Muscle layer of colon (tissue), 2 donors: ENCODE data around the gene HYAL1.
A peak's percentile ranks its signal among the peaks of the same experiment; 100 is the strongest.
"Not testable (repeated sequence)": the region's sequence is repeated elsewhere in the genome, so short reads cannot be mapped to it uniquely, and the experiment has no call there.

ENCODE experiments used
- H3K27ac ChIP-seq: one replicate; pipeline ENCODE4 v1.7.0; 2013; ENCODE audit warnings: low read depth, mild to moderate bottlenecking, low read length, moderate library complexity
- H3K27me3 ChIP-seq, 2 donors: one replicate each; pipeline ENCODE4 v1.7.0; 2013; ENCODE audit warnings: low read length in 2 of 2, mild to moderate bottlenecking in 2 of 2; ENCODE audit not compliant: insufficient read depth in 2 of 2, control insufficient read depth in 1 of 2
- H3K36me3 ChIP-seq: one replicate; pipeline ENCODE4 v1.7.0; 2013; ENCODE audit warnings: mild to moderate bottlenecking, low read length; ENCODE audit not compliant: insufficient read depth
- H3K4me1 ChIP-seq: one replicate; pipeline ENCODE4 v1.7.0; 2013; ENCODE audit warnings: mild to moderate bottlenecking, low read length; ENCODE audit not compliant: insufficient read depth
- H3K4me3 ChIP-seq, 2 donors: one replicate each; pipeline ENCODE4 v1.7.0; 2013; ENCODE audit warnings: low read length in 2 of 2, low read depth in 1 of 2, mild to moderate bottlenecking in 1 of 2, moderate library complexity in 1 of 2
- H3K9ac ChIP-seq: one replicate; pipeline ENCODE4 v1.7.0; 2013; ENCODE audit warnings: low read length
- H3K9me3 ChIP-seq: one replicate; pipeline ENCODE4 v1.7.0; 2013; ENCODE audit warnings: mild to moderate bottlenecking, low read length
- donor health status: abdominal sarcoma.
- donor health status: Adenocarcinoma of cecum.

Gene HYAL1

GRCh38 chr3:50312041-50312440 is 8.7 kb upstream of the HYAL1 start:
- H3K27ac ChIP-seq, H3K4me1 ChIP-seq, H3K4me3 ChIP-seq: not testable (repeated sequence)

DNA sequence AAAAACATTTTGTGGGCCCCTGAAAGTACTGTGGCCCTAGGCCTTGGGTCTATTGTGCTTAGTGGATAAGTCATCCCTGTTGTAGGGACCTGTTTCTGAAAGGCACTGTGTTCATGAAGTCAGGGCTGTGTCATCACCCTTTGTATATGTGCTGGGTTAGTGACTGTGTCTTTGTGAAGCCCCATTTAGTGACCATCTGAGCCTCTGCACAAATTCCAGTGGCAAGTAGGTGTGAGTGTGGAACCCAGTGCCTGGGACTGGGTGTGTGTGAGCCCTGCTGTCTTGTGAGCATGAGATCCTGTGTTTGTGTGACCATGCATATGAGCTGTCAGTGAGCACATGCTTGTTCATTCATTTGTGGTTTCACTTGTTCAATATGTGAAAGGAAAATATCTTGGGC is 1.2 kb upstream of the HYAL1 start:
- peaks cover 19% of the 10 kb centered on the region for H3K4me1 ChIP-seq

More at GRCh38 chr3:50312041-50312440, 8.7 kb upstream of the HYAL1 start:
- not testable (repeated sequence) for H3K9ac ChIP-seq, H3K9me3 ChIP-seq, H3K27me3 ChIP-seq, H3K36me3 ChIP-seq

DNA sequence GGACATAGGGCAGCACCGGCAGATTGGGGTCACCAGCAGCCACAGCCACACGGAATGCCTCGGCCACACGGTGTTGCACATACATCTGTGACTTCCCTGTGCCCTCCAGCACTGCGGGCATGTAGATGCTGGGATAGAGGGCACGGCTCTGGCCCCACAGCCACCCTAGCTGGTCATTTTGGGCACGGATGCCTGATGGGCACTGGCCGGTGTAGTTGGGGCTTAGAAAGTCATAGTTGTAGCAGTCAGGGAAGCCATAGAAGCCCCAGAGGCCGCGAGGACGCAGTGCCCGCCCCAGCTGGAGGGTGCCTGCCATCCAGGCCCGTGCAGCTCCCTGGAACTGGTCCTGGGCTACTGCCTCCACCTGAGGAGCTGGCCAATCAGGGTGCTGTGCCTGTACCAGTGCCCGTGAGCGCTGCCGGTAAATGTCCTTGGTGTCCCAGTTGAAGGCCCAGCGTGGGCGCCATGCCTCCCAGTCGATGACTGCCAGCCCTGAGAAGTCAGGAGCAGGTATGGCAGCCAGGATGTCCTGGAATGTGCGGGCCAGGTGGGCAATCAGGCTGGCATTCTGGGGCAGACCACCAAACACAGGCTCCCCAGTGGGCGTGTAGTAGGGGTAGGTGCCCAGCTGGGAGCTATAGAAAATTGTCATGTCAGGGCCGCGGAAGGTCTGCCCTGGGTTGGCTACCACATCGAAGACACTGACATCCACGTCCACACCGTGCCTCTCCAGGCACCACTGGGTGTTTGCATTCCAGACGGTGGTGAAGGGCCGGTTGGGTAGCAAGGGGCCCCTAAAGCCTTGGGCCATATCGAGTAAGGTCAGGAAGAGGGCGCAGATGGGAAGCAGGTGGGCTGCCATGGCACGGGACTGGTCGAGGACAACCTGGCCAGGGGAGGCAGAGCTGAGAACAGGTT is 1.0 kb downstream of the HYAL1 start:
- Histone ChIP-seq H3K9ac (no peak overlapping the region), H3K9me3 (no peaks in the 10 kb centered on the region), H3K27me3 (no peaks in the 10 kb centered on the region), H3K4me1 (peaks cover 28% of the 10 kb centered on the region), H3K36me3 (no peaks in the 10 kb centered on the region), H3K4me3 (no peak overlapping the region), H3K27ac (no peak overlapping the region)

More for the DNA sequence above, 1.2 kb upstream of the HYAL1 start:
- Histone ChIP-seq H3K9me3 (no peaks in the 10 kb centered on the region), H3K4me3 (no peak overlapping the region), H3K9ac (no peak overlapping the region), H3K27ac (no peak overlapping the region), H3K36me3 (no peaks in the 10 kb centered on the region), H3K27me3 (no peaks in the 10 kb centered on the region)

DNA sequence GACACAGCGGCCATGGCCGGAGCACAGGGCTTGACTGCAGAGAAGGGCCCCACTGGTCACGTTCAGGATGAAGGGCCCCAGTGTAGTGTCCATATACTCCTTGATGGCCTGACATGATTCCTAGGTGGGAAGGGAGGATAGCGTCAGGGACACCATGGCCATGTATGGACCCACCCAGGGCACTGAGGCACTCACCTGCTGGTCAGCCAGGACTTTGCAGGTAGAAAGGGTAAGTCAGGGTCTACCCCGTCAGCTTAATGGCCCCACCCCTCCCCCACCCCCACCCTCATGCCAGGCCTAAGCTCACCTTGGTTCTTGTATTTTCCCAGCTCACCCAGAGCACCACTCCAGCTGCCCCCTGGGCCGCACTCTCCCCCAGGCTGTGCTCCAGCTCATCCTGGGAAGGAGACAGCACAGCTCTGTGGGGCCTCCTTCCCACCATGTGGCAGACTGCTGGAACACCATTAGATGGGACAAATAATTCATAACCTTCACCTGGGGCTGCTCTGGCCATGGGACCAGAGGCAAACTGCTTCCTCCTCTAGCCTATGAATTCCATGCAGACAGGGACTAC is 2.6 kb downstream of the HYAL1 start:
- peak overlapping the region; percentile 89 for H3K27ac ChIP-seq
- H3K9ac ChIP-seq = no peak overlapping the region
- peak overlapping the region; percentile 23 to 54 for H3K4me3 ChIP-seq
- H3K36me3 ChIP-seq = no peaks in the 10 kb centered on the region
- peaks cover 28% of the 10 kb centered on the region for H3K4me1 ChIP-seq
- H3K9me3 ChIP-seq = no peaks in the 10 kb centered on the region
- no peaks in the 10 kb centered on the region for H3K27me3 ChIP-seq

- Histone ChIP-seq H3K27me3 (no peaks in the 10 kb centered on the region), H3K4me1 (peaks cover 28% of the 10 kb centered on the region)
Measured at GRCh38 chr3:50299929-50300680, 3.3 kb downstream of the HYAL1 start.

DNA sequence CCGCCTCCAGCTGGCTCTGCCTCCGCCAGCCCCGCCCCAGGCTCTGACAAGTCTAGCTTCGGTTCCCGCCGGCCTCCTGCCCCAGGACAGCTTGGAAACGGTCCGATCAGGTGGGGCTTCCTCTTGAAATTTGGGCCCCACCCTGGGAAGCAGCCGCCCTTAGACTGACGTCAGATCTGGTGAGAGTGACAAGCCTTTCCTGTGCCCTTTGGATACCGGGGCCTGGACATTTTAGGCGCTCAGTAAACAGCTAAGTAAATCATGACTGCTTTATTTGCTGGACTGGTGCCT is 3.8 kb downstream of the HYAL1 start:
- Histone ChIP-seq H3K27ac (peak overlapping the region; percentile 89), H3K4me1 (peaks cover 28% of the 10 kb centered on the region), H3K9ac (peak overlapping the region; percentile 32), H3K4me3 (peak overlapping the region; percentile 50 to 54), H3K9me3 (no peaks in the 10 kb centered on the region), H3K36me3 (no peaks in the 10 kb centered on the region), H3K27me3 (no peaks in the 10 kb centered on the region)

More at GRCh38 chr3:50299929-50300680, 3.3 kb downstream of the HYAL1 start:
- H3K36me3 ChIP-seq = no peaks in the 10 kb centered on the region
- H3K27ac ChIP-seq = peak overlapping the region; percentile 89
- H3K9ac ChIP-seq = peak overlapping the region; percentile 32
- no peaks in the 10 kb centered on the region for H3K9me3 ChIP-seq
- peak overlapping the region; percentile 50 to 54 for H3K4me3 ChIP-seq

DNA sequence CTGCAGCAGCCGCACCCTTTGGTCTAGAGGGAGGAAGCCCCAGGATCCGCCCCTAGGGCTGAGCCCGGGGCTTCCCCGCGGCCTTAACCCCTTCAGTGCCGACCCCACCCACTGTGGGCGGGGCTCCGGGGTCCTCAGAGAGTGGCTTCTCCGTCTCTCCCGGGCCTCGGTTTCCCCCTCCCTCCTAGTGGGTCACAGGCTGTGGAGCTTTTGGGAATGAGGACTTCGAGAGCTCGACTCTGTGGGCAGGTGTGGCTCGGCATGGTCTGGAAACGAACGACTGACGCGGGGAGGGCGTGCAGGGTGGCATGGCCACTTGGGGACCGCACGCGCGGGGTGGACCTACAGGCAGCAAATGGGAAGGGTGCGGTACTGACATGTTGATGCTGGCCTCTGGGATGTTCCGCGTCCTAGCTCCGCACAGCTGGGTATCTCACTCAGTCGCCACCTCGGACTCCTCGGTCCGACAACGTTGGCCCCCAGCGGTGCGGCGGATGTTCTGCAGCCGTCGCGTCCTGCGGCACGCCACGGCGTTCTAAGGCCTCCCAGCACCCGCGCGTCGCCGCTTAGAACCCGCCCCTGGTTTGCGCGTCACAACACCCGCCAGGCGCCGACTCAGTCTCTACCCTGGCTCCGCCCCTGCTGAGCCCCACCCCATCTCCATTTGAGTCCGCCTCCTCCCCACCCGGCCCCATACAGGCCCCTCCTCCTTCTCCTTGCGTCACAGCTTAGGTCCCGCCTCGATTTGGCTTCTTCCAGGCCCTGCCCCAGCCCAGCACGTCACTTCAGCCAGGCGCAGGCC is 4.3 kb downstream of the HYAL1 start, which contains the start of the genes HYAL3 and NAA80:
Gene HYAL3, minus strand, starts transcription at position 570 of the 802 bp plus-strand sequence. CDS start 3,803 bp downstream, outside the sequence.
Gene NAA80, minus strand, starts transcription at position 570 of the 802 bp plus-strand sequence. CDS start 1,942 bp downstream, outside the sequence.
- Histone ChIP-seq H3K4me3 (peak within 1 kb of the TSS; percentile 84 to 91), H3K36me3 (no peaks in the 10 kb centered on the region), H3K9ac (peak within 1 kb of the TSS; percentile 95), H3K4me1 (peaks cover 28% of the 10 kb centered on the region), H3K9me3 (no peaks in the 10 kb centered on the region), H3K27me3 (no peaks in the 10 kb centered on the region), H3K27ac (peak within 1 kb of the TSS; percentile 89)

GRCh38 chr3:50297896-50298725 is 5.3 kb downstream of the HYAL1 start:
- no peaks in the 10 kb centered on the region for H3K36me3 ChIP-seq
- peak overlapping the region; percentile 80 for H3K27ac ChIP-seq
- H3K9ac ChIP-seq = peak overlapping the region; percentile 95
- H3K4me3 ChIP-seq = peak overlapping the region; percentile 84 to 91
- H3K4me1 ChIP-seq = peaks cover 30% of the 10 kb centered on the region
- H3K9me3 ChIP-seq = no peaks in the 10 kb centered on the region
- H3K27me3 ChIP-seq = no peaks in the 10 kb centered on the region

GRCh38 chr3:50297384-50297775 is 6.0 kb downstream of the HYAL1 start:
- Histone ChIP-seq H3K4me1 (peaks cover 35% of the 10 kb centered on the region), H3K9me3 (no peaks in the 10 kb centered on the region), H3K9ac (no peak overlapping the region), H3K27me3 (no peaks in the 10 kb centered on the region), H3K4me3 (no peak overlapping the region), H3K27ac (no peak overlapping the region), H3K36me3 (no peaks in the 10 kb centered on the region)

GRCh38 chr3:50296721-50297383 is 6.5 kb downstream of the HYAL1 start:
- peaks cover 35% of the 10 kb centered on the region for H3K4me1 ChIP-seq
- no peaks in the 10 kb centered on the region for H3K27me3 ChIP-seq

More at GRCh38 chr3:50296721-50297383, 6.5 kb downstream of the HYAL1 start:
- no peak overlapping the region for H3K27ac ChIP-seq
- no peak overlapping the region for H3K4me3 ChIP-seq
- H3K9me3 ChIP-seq = no peaks in the 10 kb centered on the region
- no peaks in the 10 kb centered on the region for H3K36me3 ChIP-seq
- H3K9ac ChIP-seq = no peak overlapping the region
